ENCODE results near the gene BACH2. TPM values are rescaled to one million over a fixed set of nuclear protein-coding genes. Genes with fewer than 3 reads are reported as not detected.
"Not testable (repeated sequence)": the region's sequence is repeated elsewhere in the genome, so short reads cannot be mapped to it uniquely, and the experiment has no call there.

Gene BACH2
- total and polyA plus RNA-seq, 8 donors: 0.19 to 10.8 (median 1.4) TPM; not detected in 1

GRCh38 chr6:90035047-90035723, 261.5 kb downstream of the BACH2 start:
- H3K36me3 ChIP-seq: no peaks in the 10 kb centered on the region
- no peak overlapping the region for H3K4me3 ChIP-seq
- no peak for DNase-seq
- intact Hi-C loops (cut with DNase I; ENCODE audit: low total_unique reads): no loop called here
- no peaks in the 10 kb centered on the region for H3K27me3 ChIP-seq
- 77 to 88% (median 85%) methylated on average over 3 of the region's 3 CpGs for WGBS, 5 donors
- TF ChIP-seq CTCF (IDR thresholded peaks at IDR 0.05): no peak
- no peak for TF ChIP-seq POLR2A (IDR thresholded peaks at IDR 0.05)
- TF ChIP-seq POLR2AphosphoS5 (IDR thresholded peaks at IDR 0.05): no peak
- no peak for TF ChIP-seq EP300 (IDR thresholded peaks at IDR 0.05)
- no peaks in the 10 kb centered on the region for H3K9me3 ChIP-seq
- no peaks in the 10 kb centered on the region for H3K4me1 ChIP-seq
- H3K27ac ChIP-seq: no peak overlapping the region

DNA sequence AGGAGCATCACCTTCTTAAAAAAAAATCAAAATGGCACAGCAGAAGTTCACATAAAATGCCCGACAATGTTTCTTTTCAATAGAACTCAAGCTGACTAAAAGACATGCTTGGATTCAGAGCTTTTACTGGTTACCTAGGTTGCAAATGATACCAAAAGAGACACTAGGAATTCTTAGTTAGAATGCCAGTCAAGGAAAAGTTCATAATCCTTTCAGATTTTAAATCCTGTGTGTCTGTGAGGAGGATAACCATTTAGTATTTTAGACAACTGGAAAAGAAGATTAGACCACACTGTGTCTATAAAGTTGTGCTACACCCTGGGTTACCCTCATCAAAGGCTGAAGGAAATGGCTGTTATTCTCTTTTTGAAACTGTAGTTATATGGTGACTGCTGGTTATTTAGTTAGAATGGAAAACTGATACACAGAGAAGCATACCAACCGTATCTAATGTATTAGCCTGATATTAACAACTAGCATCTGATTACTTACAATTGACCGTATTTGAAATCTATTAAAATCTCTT, 262.8 kb downstream of the BACH2 start:
- H3K36me3 ChIP-seq: no peaks in the 10 kb centered on the region
- intact Hi-C loops (cut with DNase I; ENCODE audit: low total_unique reads): no loop called here
- 60 to 89% (median 86%) methylated on average over 3 of the region's 3 CpGs for WGBS, 5 donors

GRCh38 chr6:90032489-90033212, 264.0 kb downstream of the BACH2 start:
- DNase-seq; H3K9me3 ChIP-seq; H3K36me3 ChIP-seq; H3K4me3 ChIP-seq; H3K27me3 ChIP-seq; H3K4me1 ChIP-seq; H3K27ac ChIP-seq; intact Hi-C loops (cut with DNase I; ENCODE audit: low total_unique reads): not testable (repeated sequence)
- 82 to 97% (median 84%) methylated on average over 4 to 5 of the region's 5 CpGs for WGBS, 5 donors

More for the DNA sequence above, 262.8 kb downstream of the BACH2 start:
- DNase-seq: no peak
- Histone ChIP-seq H3K4me3 (no peak overlapping the region), H3K27ac (no peak overlapping the region), H3K27me3 (no peaks in the 10 kb centered on the region), H3K9me3 (no peaks in the 10 kb centered on the region), H3K4me1 (no peaks in the 10 kb centered on the region)
- TF ChIP-seq POLR2A (IDR thresholded peaks at IDR 0.05) (no peak), EP300 (IDR thresholded peaks at IDR 0.05) (no peak), POLR2AphosphoS5 (IDR thresholded peaks at IDR 0.05) (no peak), CTCF (IDR thresholded peaks at IDR 0.05) (no peak)

- Histone ChIP-seq H3K9me3 (no peaks in the 10 kb centered on the region), H3K4me1 (no peaks in the 10 kb centered on the region), H3K4me3 (no peak overlapping the region), H3K36me3 (no peaks in the 10 kb centered on the region), H3K27me3 (no peaks in the 10 kb centered on the region), H3K27ac (no peak overlapping the region)
- no peak for DNase-seq
- 46 to 55% (median 50%) methylated on average over 10 of the region's 10 CpGs for WGBS, 5 donors
- TF ChIP-seq POLR2AphosphoS5 (IDR thresholded peaks at IDR 0.05): no peak
- no peak for TF ChIP-seq POLR2A (IDR thresholded peaks at IDR 0.05)
- TF ChIP-seq EP300 (IDR thresholded peaks at IDR 0.05): no peak
- no peak for TF ChIP-seq CTCF (IDR thresholded peaks at IDR 0.05)
- intact Hi-C loops (cut with DNase I; ENCODE audit: low total_unique reads): no loop called here
These were observed 267.5 kb downstream of the BACH2 start for GRCh38 chr6:90028995-90029635.

Measured in stomach (tissue), 9 donors.